H1 (cell line): ENCODE results near the gene CHTF18. TPM values are rescaled to one million over a fixed set of nuclear protein-coding genes. Genes with fewer than 3 reads are reported as not detected.

ENCODE experiments used
- CTCF ChIA-PET: fragments of 300-600 bp; sonication (Branson Sonifier 250); formaldehyde crosslinking; loops from one replicate; lab custom pipeline; 2021; ENCODE audit not compliant: partially characterized antibody; lab: Charles Lee
- POLR2A ChIA-PET: fragments of 300-600 bp; sonication (Branson Sonifier 250); formaldehyde crosslinking; loops from one replicate; lab custom pipeline; 2021; ENCODE audit warnings: inconsistent platforms; ENCODE audit not compliant: partially characterized antibody; lab: Charles Lee
- DNase-seq, 2 experiments: peaks; one replicate each; pipeline versions ENCODE4 v3.0.0 to v3.0.0-alpha.2; 2010 to 2022; ENCODE audit warnings: low spot score in 2 of 2, low read depth in 1 of 2, mixed read lengths in 1 of 2
- FAIRE-seq: peaks from 2 replicates; lab custom pipeline; 2011; peaks lifted over from hg19 to GRCh38; lab: Jason Lieb, UNC
- H2AFZ ChIP-seq: 2 replicates; pipeline ENCODE4 v1.8.1; 2012; ENCODE audit warnings: low read length, inconsistent platforms
- H2AK5ac ChIP-seq: 2 replicates; pipeline ENCODE4 v1.6.1; 2013; ENCODE audit warnings: low read depth, low read length
- H2BK120ac ChIP-seq: replicated peaks from 2 replicates; pipeline ENCODE3; 2013; ENCODE audit warnings: low read depth, low read length, inconsistent platforms
- H2BK12ac ChIP-seq: 2 replicates; pipeline ENCODE4 v1.6.1; 2013; ENCODE audit warnings: low read depth, low read length
- H2BK15ac ChIP-seq: 2 replicates; pipeline ENCODE4 v1.6.1; 2013; ENCODE audit warnings: low read length
- H2BK20ac ChIP-seq: 2 replicates; pipeline ENCODE4 v1.6.1; 2013; ENCODE audit warnings: low read length
- H2BK5ac ChIP-seq: 2 replicates; pipeline ENCODE4 v1.6.1; 2013; ENCODE audit warnings: low read depth, low read length
- H3K14ac ChIP-seq: 2 replicates; pipeline ENCODE4 v1.6.1; 2013; ENCODE audit warnings: inconsistent platforms; ENCODE audit not compliant: insufficient read length
- H3K18ac ChIP-seq: 2 replicates; pipeline ENCODE4 v1.6.1; 2013; ENCODE audit warnings: low read length; ENCODE audit errors: extremely low read depth
- H3K23ac ChIP-seq: 2 replicates; pipeline ENCODE4 v1.6.1; 2013; ENCODE audit warnings: inconsistent platforms; ENCODE audit not compliant: insufficient read length
- H3K23me2 ChIP-seq: 2 replicates; pipeline ENCODE4 v1.6.1; 2013; ENCODE audit warnings: low read depth, low read length
- H3K27ac ChIP-seq: 2 replicates; pipeline ENCODE4 v1.6.1; 2011; ENCODE audit warnings: low read depth, low read length, inconsistent platforms
- H3K27me3 ChIP-seq, 4 experiments: replicated peaks in 1 of 4; 1 replicate in 1 of 4; 2 replicates in 3 of 4; pipeline versions ENCODE4 v1.6.1 to v1.8.1; 2011 to 2013; ENCODE audit warnings: low read length in 3 of 4, mild to moderate bottlenecking in 3 of 4, inconsistent platforms in 2 of 4, mixed read lengths in 2 of 4, moderate library complexity in 1 of 4; ENCODE audit not compliant: control insufficient read depth in 3 of 4, insufficient read depth in 3 of 4; ENCODE audit errors: extremely low read depth in 1 of 4
- H3K36me3 ChIP-seq, 4 experiments: 2 replicates each; pipeline versions ENCODE4 v1.6.1 to v1.8.1; 2011 to 2013; ENCODE audit warnings: mild to moderate bottlenecking in 4 of 4, low read length in 3 of 4, moderate library complexity in 2 of 4, control low read depth in 1 of 4, inconsistent platforms in 1 of 4; ENCODE audit not compliant: insufficient read depth in 4 of 4, control insufficient read depth in 2 of 4
- H3K4ac ChIP-seq: replicated peaks from 2 replicates; pipeline ENCODE3; 2013; ENCODE audit warnings: low read length, low read depth, mixed read lengths, inconsistent platforms; ENCODE audit not compliant: insufficient read length
- H3K4me1 ChIP-seq, 4 experiments: replicated peaks in 1 of 4; 1 replicate in 1 of 4; 2 replicates in 3 of 4; pipeline versions ENCODE4 v1.6.1 to v1.8.1; 2011 to 2013; ENCODE audit warnings: low read length in 3 of 4, inconsistent platforms in 2 of 4, mixed read lengths in 1 of 4; ENCODE audit not compliant: insufficient read depth in 4 of 4, control insufficient read depth in 3 of 4
- H3K4me2 ChIP-seq, 2 experiments: 2 replicates each; pipeline versions ENCODE4 v1.6.1 to v1.8.1; 2011 to 2013; ENCODE audit warnings: low read depth in 2 of 2, low read length in 2 of 2, control low read depth in 1 of 2, inconsistent platforms in 1 of 2, mild to moderate bottlenecking in 1 of 2; ENCODE audit not compliant: insufficient read depth in 1 of 2
- H3K4me3 ChIP-seq, 4 experiments: fragments of 200-600, 300-600 bp in 1 of 4; sonication (generic), shearing (Covaris generic), sonication (Bioruptor Twin) in 1 of 4; 2 replicates each; pipeline versions ENCODE4 v1.5.1 to v1.8.1; 2011 to 2016; ENCODE audit warnings: low read length in 4 of 4, low read depth in 3 of 4, control low read depth in 2 of 4, inconsistent platforms in 2 of 4, mild to moderate bottlenecking in 2 of 4, mixed read lengths in 1 of 4, moderate library complexity in 1 of 4; ENCODE audit not compliant: insufficient read depth in 2 of 4; ENCODE audit errors: extremely low read depth in 1 of 4
- H3K56ac ChIP-seq: replicated peaks from 2 replicates; pipeline ENCODE3; 2013; ENCODE audit warnings: low read depth, mild to moderate bottlenecking, mixed read lengths, low read length, inconsistent platforms; ENCODE audit not compliant: insufficient read length
- H3K79me1 ChIP-seq: 2 replicates; pipeline ENCODE4 v1.6.1; 2013; ENCODE audit warnings: low read depth, low read length, control low read depth
- H3K79me2 ChIP-seq, 2 experiments: 2 replicates each; pipeline versions ENCODE4 v1.6.1 to v1.8.1; 2012 to 2013; ENCODE audit warnings: low read length in 2 of 2, mild to moderate bottlenecking in 2 of 2, inconsistent platforms in 1 of 2; ENCODE audit not compliant: insufficient read depth in 2 of 2, control insufficient read depth in 1 of 2
- H3K9ac ChIP-seq, 4 experiments: replicated peaks in 1 of 4; 1 replicate in 1 of 4; 2 replicates in 3 of 4; pipeline versions ENCODE4 v1.6.1 to v1.8.1; 2011 to 2013; ENCODE audit warnings: low read depth in 3 of 4, low read length in 3 of 4, control low read depth in 2 of 4, mild to moderate bottlenecking in 2 of 4, moderate library complexity in 2 of 4, inconsistent platforms in 1 of 4; ENCODE audit errors: extremely low read depth in 1 of 4
- H3K9me3 ChIP-seq, 2 experiments: 2 replicates each; pipeline versions ENCODE4 v1.6.1 to v1.8.1; 2012 to 2013; ENCODE audit warnings: mild to moderate bottlenecking in 2 of 2, moderate library complexity in 2 of 2, control low read depth in 1 of 2, inconsistent platforms in 1 of 2, low read depth in 1 of 2, low read length in 1 of 2, mixed read lengths in 1 of 2; ENCODE audit not compliant: insufficient read depth in 2 of 2
- H4K20me1 ChIP-seq, 2 experiments: replicated peaks in 1 of 2; 2 replicates each; pipeline versions ENCODE3 to v1.8.1; 2011 to 2013; ENCODE audit warnings: inconsistent platforms in 2 of 2, low read length in 2 of 2, mild to moderate bottlenecking in 1 of 2; ENCODE audit not compliant: insufficient read depth in 2 of 2, control insufficient read depth in 1 of 2
- H4K5ac ChIP-seq: 2 replicates; pipeline ENCODE4 v1.6.1; 2013; ENCODE audit warnings: low read length, low read depth, mixed read lengths, inconsistent platforms; ENCODE audit not compliant: insufficient read length
- H4K8ac ChIP-seq: 2 replicates; pipeline ENCODE4 v1.8.0; 2013; ENCODE audit warnings: mild to moderate bottlenecking, moderate library complexity, low read length, inconsistent platforms; ENCODE audit not compliant: insufficient read depth; ENCODE audit errors: extremely low read depth
- H4K91ac ChIP-seq: replicated peaks from 2 replicates; pipeline ENCODE3; 2013; ENCODE audit warnings: low read length, mixed read lengths, inconsistent platforms; ENCODE audit not compliant: insufficient read length
- CTBP2 ChIP-seq: IDR thresholded peaks from 2 replicates; pipeline ENCODE4 v1.7.0; 2011; ENCODE audit warnings: borderline replicate concordance, mild to moderate bottlenecking, moderate library complexity, mixed read lengths, low read length; ENCODE audit not compliant: insufficient read depth, insufficient read length
- EP300 ChIP-seq, 2 experiments: IDR thresholded peaks; 1 replicate in 1 of 2; 2 replicates in 1 of 2; pipeline ENCODE4 v1.6.1; 2011 to 2012; ENCODE audit warnings: low read depth in 2 of 2, low read length in 2 of 2, mild to moderate bottlenecking in 2 of 2, borderline replicate concordance in 1 of 2, inconsistent platforms in 1 of 2, moderate library complexity in 1 of 2
- KDM4A ChIP-seq: IDR thresholded peaks from one replicate; pipeline ENCODE4 v1.7.1; 2012; ENCODE audit warnings: low read depth, mild to moderate bottlenecking, moderate library complexity, low read length, inconsistent platforms; ENCODE audit not compliant: severe bottlenecking
- MAFK ChIP-seq: IDR thresholded peaks from 2 replicates; pipeline ENCODE4 v1.6.1; 2012; ENCODE audit warnings: low read depth, mild to moderate bottlenecking, improper control_type of control experiment, low read length
- POU5F1 ChIP-seq: IDR thresholded peaks from 2 replicates; pipeline ENCODE4 v1.6.1; 2011; ENCODE audit warnings: low read depth, mild to moderate bottlenecking, low read length, moderate library complexity
- RNF2 ChIP-seq: fragments of 200-900, 300-1000 bp; sonication (generic); IDR thresholded peaks from 2 replicates; pipeline ENCODE4 v1.7.1; 2016; ENCODE audit warnings: borderline replicate concordance, low read depth, mild to moderate bottlenecking, antibody characterized with exemption, low read length; ENCODE audit not compliant: poor library complexity, severe bottlenecking; ENCODE audit errors: missing control alignments
- SIX5 ChIP-seq: IDR thresholded peaks from 2 replicates; pipeline ENCODE4 v1.6.1; 2011; ENCODE audit warnings: mild to moderate bottlenecking, low read depth, low read length
- TCF12 ChIP-seq: IDR thresholded peaks from 2 replicates; pipeline ENCODE4 v1.6.1; 2011; ENCODE audit warnings: low read depth, mild to moderate bottlenecking, low read length
- ZNF274 ChIP-seq: IDR thresholded peaks from 2 replicates; pipeline ENCODE4 v1.7.0; 2012; ENCODE audit warnings: low read length, borderline replicate concordance; ENCODE audit errors: extremely low read depth
- WGBS, 2 experiments: shearing (Covaris generic) in 1 of 2; methylation state at CpG; one replicate each; pipeline versions ENCODE4 v1.1.6 to v1.1.7; 2013 to 2015; ENCODE audit warnings: low lambda C conversion rate in 2 of 2, mixed read lengths in 2 of 2, inconsistent platforms in 1 of 2, low coverage in 1 of 2, missing lambda C conversion rate in 1 of 2; ENCODE audit not compliant: insufficient replicate concordance in 2 of 2, insufficient coverage in 1 of 2, insufficient read length in 1 of 2; ENCODE audit errors: extremely low coverage in 1 of 2, missing lambda C conversion rate in 1 of 2; 5-methylcytosine and 5-hydroxymethylcytosine counted together
- polyA plus RNA-seq, 7 experiments: library from polyadenylated mRNA; depleted of rRNA in 3 of 7; stranded (reverse) in 5 of 7; unstranded in 2 of 7; fragments of >200 nt in 5 of 7; fragments of 200-250 nt in 2 of 7; gene quantifications; 1 replicate in 5 of 7; 2 replicates in 1 of 7; 4 replicates in 1 of 7; pipeline versions ENCODE4 v1.2.1 to v1.2.3, GENCODE V29; 2011 to 2013; ENCODE audit warnings: missing spikeins in 2 of 7, mixed read lengths in 2 of 7
- total RNA-seq: library from RNA; stranded (reverse); fragmentation: NEBNext Ultra II Directional; extraction: Animal tissue kit (Norgen Biotek cat#: 25700); gene quantifications from 2 replicates; pipeline ENCODE4 v1.2.1, GENCODE V29; 2021

The CHTF18 gene
- total and polyA plus RNA-seq, 2 of the 8 experiments (the other 6 are each of a cell fraction or from before 2014, with no cell fraction given), result 75.3 to 104 TPM

- no peak overlapping the region for H3K9ac ChIP-seq
- ChIA-PET POLR2A (no interaction called here), CTCF (no interaction called here)
- H3K23ac ChIP-seq, result no peak overlapping the region
- H3K18ac ChIP-seq, result no peak overlapping the region
- no peak overlapping the region for H3K14ac ChIP-seq
- no peak overlapping the region for H3K27ac ChIP-seq
- no peaks in the 10 kb centered on the region for H3K79me1 ChIP-seq
- no peak overlapping the region for H2BK5ac ChIP-seq
- H3K23me2 ChIP-seq, result no peaks in the 10 kb centered on the region
- no peaks in the 10 kb centered on the region for H3K4me1 ChIP-seq
- H2AFZ ChIP-seq, result no peak overlapping the region
- H4K5ac ChIP-seq, result no peak overlapping the region
- no peaks in the 10 kb centered on the region for H3K27me3 ChIP-seq
- 88% methylated on average over 4 of the region's 4 CpGs; no CpG with 5 or more reads in 1 of the 2 experiments for WGBS, 2 experiments
- no peak overlapping the region for H3K4ac ChIP-seq
- H2BK15ac ChIP-seq, result no peak overlapping the region
- H3K4me3 ChIP-seq, result no peak overlapping the region
- no peaks in the 10 kb centered on the region for H3K79me2 ChIP-seq
- no peak overlapping the region for H4K91ac ChIP-seq
- TF ChIP-seq MAFK (no peak), EP300 (IDR thresholded peaks at IDR 0.05; ENCODE audit: borderline replicate concordance in 1 of 2, low read depth in 2 of 2, low read length in 2 of 2) (no peak), TCF12 (no peak), KDM4A (no peak), POU5F1 (no peak), CTBP2 (no peak), ZNF274 (no peak), RNF2 (no peak), SIX5 (no peak)
- H2BK12ac ChIP-seq, result no peak overlapping the region
- H2BK20ac ChIP-seq, result no peak overlapping the region
- H2BK120ac ChIP-seq, result no peak overlapping the region
- no peak overlapping the region for H2AK5ac ChIP-seq
- FAIRE-seq (no peak), DNase-seq (no peak)
- no peak overlapping the region for H4K8ac ChIP-seq
- H3K36me3 ChIP-seq, result no peaks in the 10 kb centered on the region
- no peak overlapping the region for H3K4me2 ChIP-seq
- H3K56ac ChIP-seq, result no peak overlapping the region
- H4K20me1 ChIP-seq, result no peaks in the 10 kb centered on the region
- H3K9me3 ChIP-seq, result peaks cover 15 to 53% of the 10 kb centered on the region in 2 experiments; a peak in 3 of 4 replicates
Measured at GRCh38 chr16:836221-836620, 47.8 kb downstream of the CHTF18 start.
